K562 (cell line): ENCODE measurements around the gene ZNF839. TPM values are rescaled to one million over a fixed set of nuclear protein-coding genes. Genes with fewer than 3 reads are reported as not detected.

ENCODE experiments used
- BMI1 ChIP-seq: fragments of 150-350 bp; IDR thresholded peaks from 2 replicates; pipeline ENCODE4 v1.6.1; 2014; ENCODE audit warnings: low read length
- FOXJ2 ChIP-seq: fragments of 200-800 bp; sonication (Bioruptor generic); IDR thresholded peaks from 2 replicates; pipeline ENCODE4 v1.6.1; 2016; ENCODE audit warnings: missing genetic modification characterization, missing compliant biosample characterization
- HDAC6 ChIP-seq: IDR thresholded peaks from 2 replicates; pipeline ENCODE4 v1.6.1; 2012; ENCODE audit warnings: low read depth, mild to moderate bottlenecking, control low read depth, inconsistent platforms, low read length, moderate library complexity
- HLTF ChIP-seq: fragments of 450-650 bp; IDR thresholded peaks from 2 replicates; pipeline ENCODE4 v1.6.1; 2016
- MYC ChIP-seq, 2 experiments: fragments of 250-450 bp in 1 of 2; sonication (Bioruptor Pico) in 1 of 2; IDR thresholded peaks; 2 replicates each; pipeline versions ENCODE4 v1.5.1 to v1.6.1; 2012 to 2021; ENCODE audit warnings: low read depth in 2 of 2, borderline replicate concordance in 1 of 2, improper control_type of control experiment in 1 of 2, low read length in 1 of 2, mild to moderate bottlenecking in 1 of 2, moderate library complexity in 1 of 2
- NRF1 ChIP-seq, 2 experiments: fragments of 450-650 bp; IDR thresholded peaks in 1 of 2; conservative IDR thresholded peaks in 1 of 2; 2 replicates each; pipeline ENCODE4 v1.6.1; 2014; ENCODE audit warnings: mild to moderate bottlenecking in 2 of 2
- RBM15 ChIP-seq: fragments of 200-400 bp; formaldehyde crosslinking; IDR thresholded peaks from 2 replicates; pipeline ENCODE4 v1.6.1; 2018; ENCODE audit warnings: mild to moderate bottlenecking, low read length, moderate library complexity; ENCODE audit not compliant: insufficient read depth
- SIN3B ChIP-seq: fragments of 450-650 bp; IDR thresholded peaks from 2 replicates; pipeline ENCODE4 v1.6.1; 2017; ENCODE audit warnings: low read depth, mild to moderate bottlenecking, moderate library complexity
- ZFX ChIP-seq: sonication (generic); formaldehyde crosslinking; IDR thresholded peaks from 2 replicates; pipeline ENCODE4 v1.8.0; 2022; ENCODE audit warnings: mild to moderate bottlenecking, missing genetic modification reagents, moderate library complexity
- ZNF212 ChIP-seq: fragments of 450-650 bp; formaldehyde crosslinking; IDR thresholded peaks from 2 replicates; pipeline ENCODE4 v1.4.0; 2020; ENCODE audit warnings: mild to moderate bottlenecking
- ZNF324 ChIP-seq: fragments of 250-450 bp; sonication (Bioruptor Pico); IDR thresholded peaks from 2 replicates; pipeline ENCODE4 v1.4.0; 2020; ENCODE audit warnings: mild to moderate bottlenecking
- ZSCAN32 ChIP-seq: fragments of 450-650 bp; formaldehyde crosslinking; IDR thresholded peaks from 2 replicates; pipeline ENCODE4 v1.4.0; 2020; ENCODE audit warnings: mild to moderate bottlenecking, moderate library complexity
- polyA plus RNA-seq, 8 experiments: library from polyadenylated mRNA; depleted of rRNA in 4 of 8; stranded (reverse) in 5 of 8; unstranded in 3 of 8; fragments of >200 nt; fragmentation: Nextera tagmentation in 2 of 8; fragmentation: Illumina TruSeq in 1 of 8; extraction: Ambion mirVana in 2 of 8; extraction: Trizol in 1 of 8; gene quantifications; 2 replicates each; pipeline versions ENCODE4 v1.2.1 to v1.2.3, GENCODE V29; 2011 to 2014; ENCODE audit warnings: inconsistent platforms in 1 of 8, missing spikeins in 1 of 8
- total RNA-seq, 7 experiments: library from RNA; depleted of rRNA in 6 of 7; stranded (reverse); fragments of >200 nt in 6 of 7; fragmentation: Illumina TruSeq in 2 of 7; extraction: Trizol in 2 of 7; gene quantifications; 2 replicates each; pipeline versions ENCODE4 v1.2.1 to v1.2.3, GENCODE V29; 2011 to 2021; ENCODE audit warnings: low replicate concordance in 1 of 7
- TF ChIP-seq, protein P1 (sequence below): fragments of 250-450 bp; sonication (Bioruptor Pico); IDR thresholded peaks from 2 replicates; pipeline ENCODE4 v1.9.0; 2021; ENCODE audit warnings: mild to moderate bottlenecking, inconsistent platforms
- TF ChIP-seq, protein P2 (sequence below): sonication (generic); formaldehyde crosslinking; IDR thresholded peaks from 2 replicates; pipeline ENCODE4 v1.8.0; 2023; ENCODE audit warnings: mild to moderate bottlenecking, missing genetic modification reagents
- TF ChIP-seq, protein P3 (sequence below): fragments of 450-650 bp; formaldehyde crosslinking; IDR thresholded peaks from 2 replicates; pipeline ENCODE4 v1.4.0; 2022; ENCODE audit warnings: mild to moderate bottlenecking, moderate library complexity
- TF ChIP-seq, protein P4 (sequence below): fragments of 450-650 bp; IDR thresholded peaks from 2 replicates; pipeline ENCODE4 v1.6.1; 2016; ENCODE audit warnings: mild to moderate bottlenecking

The ZNF839 gene
- total and polyA plus RNA-seq, 9 of the 15 experiments (the other 6 are each of a cell fraction or from before 2014, with no cell fraction given) = 0.42 to 8.4 (median 5.7) TPM

DNA sequence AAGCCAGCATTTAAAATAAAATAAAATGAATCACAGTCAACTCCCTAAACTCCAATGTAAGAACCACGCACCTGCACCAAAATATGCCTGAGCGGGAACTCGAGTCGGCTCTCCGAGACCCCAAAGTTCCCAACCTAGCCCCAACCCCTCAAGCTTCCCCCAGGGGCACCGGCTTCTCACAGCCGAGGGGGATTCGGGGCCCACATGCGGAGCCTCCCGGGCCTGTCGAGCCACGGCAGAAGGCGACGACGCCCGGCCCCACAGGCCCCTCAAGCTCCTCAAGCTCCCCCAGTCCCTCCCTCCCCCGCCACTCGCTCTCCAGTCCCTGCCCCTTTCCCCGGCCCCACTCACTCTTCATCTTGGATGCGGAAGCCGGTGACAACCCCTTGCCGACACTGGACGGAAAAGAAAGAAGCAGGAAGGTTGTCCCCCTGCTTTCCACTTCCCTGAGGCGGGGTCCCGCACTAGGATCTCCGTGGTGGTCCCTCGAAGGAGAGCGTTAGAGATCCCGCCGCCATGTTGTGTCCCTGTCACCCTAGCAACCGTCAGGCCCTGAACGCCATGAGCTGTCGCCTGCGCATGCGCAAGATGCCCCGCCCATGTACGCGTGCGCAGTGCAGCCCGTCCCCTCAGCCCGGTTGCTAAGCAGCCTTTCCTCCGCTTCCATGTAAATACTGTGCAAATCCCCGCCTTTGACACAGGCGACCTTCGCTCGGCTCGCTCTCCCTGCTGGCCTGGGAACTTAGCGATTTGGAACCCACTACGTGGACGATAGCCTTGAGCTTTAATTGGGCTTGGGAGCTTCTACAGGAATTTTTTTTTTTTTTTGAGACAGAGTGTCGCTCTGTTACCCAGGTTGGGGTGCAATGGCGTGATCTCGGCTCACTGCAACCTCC lies 14.7 kb upstream of the ZNF839 start, which contains the start of gene MOK (continued):
- TF ChIP-seq, protein P1, sequence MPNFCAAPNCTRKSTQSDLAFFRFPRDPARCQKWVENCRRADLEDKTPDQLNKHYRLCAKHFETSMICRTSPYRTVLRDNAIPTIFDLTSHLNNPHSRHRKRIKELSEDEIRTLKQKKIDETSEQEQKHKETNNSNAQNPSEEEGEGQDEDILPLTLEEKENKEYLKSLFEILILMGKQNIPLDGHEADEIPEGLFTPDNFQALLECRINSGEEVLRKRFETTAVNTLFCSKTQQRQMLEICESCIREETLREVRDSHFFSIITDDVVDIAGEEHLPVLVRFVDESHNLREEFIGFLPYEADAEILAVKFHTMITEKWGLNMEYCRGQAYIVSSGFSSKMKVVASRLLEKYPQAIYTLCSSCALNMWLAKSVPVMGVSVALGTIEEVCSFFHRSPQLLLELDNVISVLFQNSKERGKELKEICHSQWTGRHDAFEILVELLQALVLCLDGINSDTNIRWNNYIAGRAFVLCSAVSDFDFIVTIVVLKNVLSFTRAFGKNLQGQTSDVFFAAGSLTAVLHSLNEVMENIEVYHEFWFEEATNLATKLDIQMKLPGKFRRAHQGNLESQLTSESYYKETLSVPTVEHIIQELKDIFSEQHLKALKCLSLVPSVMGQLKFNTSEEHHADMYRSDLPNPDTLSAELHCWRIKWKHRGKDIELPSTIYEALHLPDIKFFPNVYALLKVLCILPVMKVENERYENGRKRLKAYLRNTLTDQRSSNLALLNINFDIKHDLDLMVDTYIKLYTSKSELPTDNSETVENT (CRISPR knock-in tag) = no peak
- TF ChIP-seq MYC (IDR thresholded peaks at IDR 0.05; ENCODE audit: low read depth, low read length) (no peak), MYC (CRISPR knock-in tag; IDR thresholded peaks at IDR 0.05; ENCODE audit: borderline replicate concordance, low read depth) (no peak), ZFX (peak; percentile 72), ZNF212 (CRISPR knock-in tag) (no peak), RBM15 (no peak), HDAC6 (no peak), ZSCAN32 (no peak), FOXJ2 (tag) (peak; percentile 99), NRF1 (conservative IDR thresholded peaks at IDR 0.05 in 1 of 2, IDR thresholded peaks at IDR 0.05 in 1 of 2) (peak; percentile 99), ZNF324 (CRISPR knock-in tag) (no peak), BMI1 (peak; percentile 91), HLTF (no peak), SIN3B (no peak)
- TF ChIP-seq, protein P2, sequence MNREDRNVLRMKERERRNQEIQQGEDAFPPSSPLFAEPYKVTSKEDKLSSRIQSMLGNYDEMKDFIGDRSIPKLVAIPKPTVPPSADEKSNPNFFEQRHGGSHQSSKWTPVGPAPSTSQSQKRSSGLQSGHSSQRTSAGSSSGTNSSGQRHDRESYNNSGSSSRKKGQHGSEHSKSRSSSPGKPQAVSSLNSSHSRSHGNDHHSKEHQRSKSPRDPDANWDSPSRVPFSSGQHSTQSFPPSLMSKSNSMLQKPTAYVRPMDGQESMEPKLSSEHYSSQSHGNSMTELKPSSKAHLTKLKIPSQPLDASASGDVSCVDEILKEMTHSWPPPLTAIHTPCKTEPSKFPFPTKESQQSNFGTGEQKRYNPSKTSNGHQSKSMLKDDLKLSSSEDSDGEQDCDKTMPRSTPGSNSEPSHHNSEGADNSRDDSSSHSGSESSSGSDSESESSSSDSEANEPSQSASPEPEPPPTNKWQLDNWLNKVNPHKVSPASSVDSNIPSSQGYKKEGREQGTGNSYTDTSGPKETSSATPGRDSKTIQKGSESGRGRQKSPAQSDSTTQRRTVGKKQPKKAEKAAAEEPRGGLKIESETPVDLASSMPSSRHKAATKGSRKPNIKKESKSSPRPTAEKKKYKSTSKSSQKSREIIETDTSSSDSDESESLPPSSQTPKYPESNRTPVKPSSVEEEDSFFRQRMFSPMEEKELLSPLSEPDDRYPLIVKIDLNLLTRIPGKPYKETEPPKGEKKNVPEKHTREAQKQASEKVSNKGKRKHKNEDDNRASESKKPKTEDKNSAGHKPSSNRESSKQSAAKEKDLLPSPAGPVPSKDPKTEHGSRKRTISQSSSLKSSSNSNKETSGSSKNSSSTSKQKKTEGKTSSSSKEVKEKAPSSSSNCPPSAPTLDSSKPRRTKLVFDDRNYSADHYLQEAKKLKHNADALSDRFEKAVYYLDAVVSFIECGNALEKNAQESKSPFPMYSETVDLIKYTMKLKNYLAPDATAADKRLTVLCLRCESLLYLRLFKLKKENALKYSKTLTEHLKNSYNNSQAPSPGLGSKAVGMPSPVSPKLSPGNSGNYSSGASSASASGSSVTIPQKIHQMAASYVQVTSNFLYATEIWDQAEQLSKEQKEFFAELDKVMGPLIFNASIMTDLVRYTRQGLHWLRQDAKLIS (CRISPR knock-in tag) = no peak
- TF ChIP-seq, protein P3, sequence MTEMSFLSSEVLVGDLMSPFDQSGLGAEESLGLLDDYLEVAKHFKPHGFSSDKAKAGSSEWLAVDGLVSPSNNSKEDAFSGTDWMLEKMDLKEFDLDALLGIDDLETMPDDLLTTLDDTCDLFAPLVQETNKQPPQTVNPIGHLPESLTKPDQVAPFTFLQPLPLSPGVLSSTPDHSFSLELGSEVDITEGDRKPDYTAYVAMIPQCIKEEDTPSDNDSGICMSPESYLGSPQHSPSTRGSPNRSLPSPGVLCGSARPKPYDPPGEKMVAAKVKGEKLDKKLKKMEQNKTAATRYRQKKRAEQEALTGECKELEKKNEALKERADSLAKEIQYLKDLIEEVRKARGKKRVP (CRISPR knock-in tag) = no peak
- TF ChIP-seq, protein P4, sequence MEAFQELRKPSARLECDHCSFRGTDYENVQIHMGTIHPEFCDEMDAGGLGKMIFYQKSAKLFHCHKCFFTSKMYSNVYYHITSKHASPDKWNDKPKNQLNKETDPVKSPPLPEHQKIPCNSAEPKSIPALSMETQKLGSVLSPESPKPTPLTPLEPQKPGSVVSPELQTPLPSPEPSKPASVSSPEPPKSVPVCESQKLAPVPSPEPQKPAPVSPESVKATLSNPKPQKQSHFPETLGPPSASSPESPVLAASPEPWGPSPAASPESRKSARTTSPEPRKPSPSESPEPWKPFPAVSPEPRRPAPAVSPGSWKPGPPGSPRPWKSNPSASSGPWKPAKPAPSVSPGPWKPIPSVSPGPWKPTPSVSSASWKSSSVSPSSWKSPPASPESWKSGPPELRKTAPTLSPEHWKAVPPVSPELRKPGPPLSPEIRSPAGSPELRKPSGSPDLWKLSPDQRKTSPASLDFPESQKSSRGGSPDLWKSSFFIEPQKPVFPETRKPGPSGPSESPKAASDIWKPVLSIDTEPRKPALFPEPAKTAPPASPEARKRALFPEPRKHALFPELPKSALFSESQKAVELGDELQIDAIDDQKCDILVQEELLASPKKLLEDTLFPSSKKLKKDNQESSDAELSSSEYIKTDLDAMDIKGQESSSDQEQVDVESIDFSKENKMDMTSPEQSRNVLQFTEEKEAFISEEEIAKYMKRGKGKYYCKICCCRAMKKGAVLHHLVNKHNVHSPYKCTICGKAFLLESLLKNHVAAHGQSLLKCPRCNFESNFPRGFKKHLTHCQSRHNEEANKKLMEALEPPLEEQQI = no peak
